B cell (primary cell): ENCODE measurements around the gene FAM120A. TPM values are rescaled to one million over a fixed set of nuclear protein-coding genes. Genes with fewer than 3 reads are reported as not detected.

Experiments
- ATAC-seq: fragments of 200-7000 bp; cut with Tn5 transposase; one replicate; pipeline ENCODE4 v1.10.0; 2021; ENCODE audit warnings: low read depth, mild to moderate bottlenecking, moderate number of reproducible peaks, moderate library complexity
- CTCF ChIA-PET: fragments of 350-600 bp; sonication (Branson Sonifier 250); formaldehyde crosslinking; loops from one replicate; lab custom pipeline; 2021; ENCODE audit warnings: antibody characterized with exemption, inconsistent platforms; lab: Charles Lee
- POLR2A ChIA-PET: fragments of 350-600 bp; sonication (Branson Sonifier 250); formaldehyde crosslinking; loops from one replicate; lab custom pipeline; 2021; ENCODE audit warnings: antibody characterized with exemption; lab: Charles Lee
- DNase-seq: peaks from one replicate; pipeline ENCODE4 v3.0.0; 2013
- H2AFZ ChIP-seq: 2 replicates; pipeline ENCODE4 v1.6.1; 2012; ENCODE audit warnings: mild to moderate bottlenecking, low read depth, low read length; ENCODE audit not compliant: insufficient read depth, poor library complexity, severe bottlenecking
- H3K27ac ChIP-seq, 2 donors: 1 replicate in 1 of 2; 2 replicates in 1 of 2; pipeline ENCODE4 v1.5.1; 2012 to 2013; ENCODE audit warnings: low read length in 2 of 2, mild to moderate bottlenecking in 2 of 2, moderate library complexity in 1 of 2
- H3K27me3 ChIP-seq, 4 experiments: fragments of 200-600 bp in 1 of 4; sonication (generic) in 1 of 4; replicated peaks in 1 of 4; 1 replicate in 2 of 4; 2 replicates in 2 of 4; pipeline versions ENCODE4 v1.6.1 to v1.7.0; 2013 to 2016; ENCODE audit warnings: low read length in 3 of 4, mild to moderate bottlenecking in 2 of 4, mixed read lengths in 1 of 4, moderate library complexity in 1 of 4; ENCODE audit not compliant: insufficient read depth in 4 of 4, control insufficient read depth in 3 of 4; ENCODE audit errors: control extremely low read depth in 1 of 4
- H3K36me3 ChIP-seq, 2 experiments: replicated peaks in 1 of 2; 1 replicate in 1 of 2; 2 replicates in 1 of 2; pipeline versions ENCODE4 v1.6.1 to v1.7.1; 2013; ENCODE audit warnings: low read length in 1 of 2; ENCODE audit not compliant: insufficient read depth in 2 of 2, control insufficient read depth in 1 of 2; ENCODE audit errors: control extremely low read depth in 1 of 2, extremely low read depth in 1 of 2
- H3K4me1 ChIP-seq, 2 donors: fragments of 200-600 bp in 1 of 2; sonication (generic) in 1 of 2; 1 replicate in 1 of 2; 2 replicates in 1 of 2; pipeline versions ENCODE4 v1.5.1 to v1.6.1; 2013 to 2017; ENCODE audit warnings: low read length in 2 of 2; ENCODE audit not compliant: control insufficient read depth in 2 of 2, insufficient read depth in 2 of 2
- H3K4me2 ChIP-seq: replicated peaks from 2 replicates; pipeline ENCODE3; 2012; ENCODE audit warnings: mild to moderate bottlenecking, low read depth, low read length; ENCODE audit not compliant: poor library complexity, severe bottlenecking
- H3K4me3 ChIP-seq, 5 experiments: fragments of 200-600 bp in 1 of 5; sonication (generic) in 1 of 5; 1 replicate in 3 of 5; 2 replicates in 2 of 5; pipeline versions ENCODE4 v1.5.1 to v1.7.0; 2011 to 2016; ENCODE audit warnings: low read length in 4 of 5, mild to moderate bottlenecking in 4 of 5, low read depth in 2 of 5, control low read depth in 1 of 5, moderate library complexity in 1 of 5; ENCODE audit not compliant: insufficient read depth in 1 of 5; ENCODE audit errors: control extremely low read depth in 1 of 5, extremely low read depth in 1 of 5
- H3K79me2 ChIP-seq: fragments of 200-600 bp; sonication (generic); one replicate; pipeline ENCODE4 v1.6.0; 2016; ENCODE audit warnings: low read length; ENCODE audit not compliant: control insufficient read depth, insufficient read depth
- H3K9ac ChIP-seq: fragments of 200-600 bp; sonication (generic); 2 replicates; pipeline ENCODE4 v1.6.1; 2017; ENCODE audit warnings: mild to moderate bottlenecking, low read length, moderate library complexity
- H3K9me3 ChIP-seq, 3 donors: one replicate each; pipeline versions ENCODE4 v1.6.1 to v1.7.1; 2013; ENCODE audit warnings: low read length in 2 of 3; ENCODE audit not compliant: control insufficient read depth in 2 of 3, insufficient read depth in 1 of 3; ENCODE audit errors: control extremely low read depth in 1 of 3
- H4K20me1 ChIP-seq: 2 replicates; pipeline ENCODE4 v1.6.0; 2012; ENCODE audit warnings: mild to moderate bottlenecking, low read length; ENCODE audit not compliant: insufficient read depth, control insufficient read depth, poor library complexity, severe bottlenecking
- H3K27ac Mint-ChIP-seq: one replicate; pipeline ENCODE4 v1.8.0; 2021; ENCODE audit warnings: mixed read lengths
- H3K27me3 Mint-ChIP-seq: one replicate; pipeline ENCODE4 v1.8.0; 2021; ENCODE audit warnings: mixed read lengths
- H3K4me1 Mint-ChIP-seq: one replicate; pipeline ENCODE4 v1.8.0; 2021; ENCODE audit warnings: mixed read lengths
- H3K4me3 Mint-ChIP-seq: one replicate; pipeline ENCODE4 v1.8.0; 2021; ENCODE audit warnings: mixed read lengths
- H3K9me3 Mint-ChIP-seq: one replicate; pipeline ENCODE4 v1.8.0; 2022; ENCODE audit warnings: mixed read lengths; ENCODE audit not compliant: insufficient read depth
- CTCF ChIP-seq: fragments of 200-600 bp; IDR thresholded peaks from one replicate; pipeline ENCODE4 v1.8.0; 2022; ENCODE audit warnings: antibody characterized with exemption, mild to moderate bottlenecking
- EZH2 ChIP-seq: IDR thresholded peaks from 2 replicates; pipeline ENCODE4 v1.6.1; 2012; ENCODE audit warnings: borderline replicate concordance, low read depth, mild to moderate bottlenecking, moderate library complexity, low read length; ENCODE audit not compliant: insufficient read depth, poor library complexity, severe bottlenecking
- WGBS: methylation state at CpG from one replicate; pipeline ENCODE4 v1.1.5; 2013; ENCODE audit warnings: missing lambda C conversion rate; ENCODE audit not compliant: insufficient coverage; 5-methylcytosine and 5-hydroxymethylcytosine counted together
- intact Hi-C: fragments of 100-400 bp; cut with micrococcal nuclease; formaldehyde crosslinking; loops from one replicate; pipeline ENCODE4 v1.10.0; 2022
- polyA plus RNA-seq: library from polyadenylated mRNA; depleted of rRNA; stranded (reverse); fragments of >200 nt; gene quantifications from 2 replicates; pipeline ENCODE4 v1.2.3, GENCODE V29; 2012
- total RNA-seq, 2 donors: library from RNA; stranded (reverse); fragments of 120-200 nt in 1 of 2; gene quantifications; 1 replicate in 1 of 2; 2 replicates in 1 of 2; pipeline versions ENCODE4 v1.2.3 to v1.2.4, GENCODE V29; 2013 to 2022

Gene FAM120A
- total and polyA plus RNA-seq, 2 donors (not counting 1 experiment from before 2014, with no cell fraction given) = 48.4 to 105 TPM

GRCh38 chr9:93466416-93467061 is 15.1 kb downstream of the FAM120A start:
- Histone ChIP-seq H3K4me1 (peaks cover 46 to 52% of the 10 kb centered on the region in 2 donors), H3K9ac (no peak overlapping the region), H3K36me3 (no peaks in the 10 kb centered on the region), H3K4me2 (peak overlapping the region; percentile 1), H3K4me3 (no peak overlapping the region), H3K79me2 (peaks cover 100% of the 10 kb centered on the region), H2AFZ (no peak overlapping the region), H3K27ac (peak overlapping the region in 1 of 2 donors; percentile 85), H3K9me3 (no peaks in the 10 kb centered on the region), H3K27me3 (no peaks in the 10 kb centered on the region), H4K20me1 (peaks cover 13% of the 10 kb centered on the region)
- CTCF ChIA-PET = no interaction called here
- DNase-seq (no peak), ATAC-seq (no peak)
- Mint-ChIP-seq H3K4me3 (peak overlapping the region; percentile 30), H3K27me3 (no peaks in the 10 kb centered on the region), H3K4me1 (peaks cover 77% of the 10 kb centered on the region), H3K27ac (peak overlapping the region; percentile 75), H3K9me3 (no peaks in the 10 kb centered on the region)
- WGBS = 86% methylated on average over 6 of the region's 7 CpGs
- intact Hi-C loops = no loop called here
- no peak for TF ChIP-seq CTCF
- TF ChIP-seq EZH2 = no peak
- POLR2A ChIA-PET = no interaction called here

- Histone ChIP-seq H3K4me2 (peak overlapping the region; percentile 28), H3K4me1 (peaks cover 46 to 52% of the 10 kb centered on the region in 2 donors), H4K20me1 (peaks cover 13% of the 10 kb centered on the region), H3K9ac (no peak overlapping the region), H3K27ac (no peak overlapping the region), H3K79me2 (peaks cover 100% of the 10 kb centered on the region), H3K9me3 (no peaks in the 10 kb centered on the region), H3K4me3 (no peak overlapping the region), H3K36me3 (no peaks in the 10 kb centered on the region), H3K27me3 (no peaks in the 10 kb centered on the region), H2AFZ (no peak overlapping the region)
- no peak for ATAC-seq
- CTCF ChIA-PET = interaction anchor here (0.6 kb wide), 1 partner anchor 15 kb away, joined by 8 read pairs; no protein-coding TSS in a partner anchor
- intact Hi-C loops = no loop called here
- H3K4me3 Mint-ChIP-seq = peak overlapping the region; percentile 9
- H3K27ac Mint-ChIP-seq = peak overlapping the region; percentile 12
- peaks cover 74% of the 10 kb centered on the region for H3K4me1 Mint-ChIP-seq
- no peaks in the 10 kb centered on the region for H3K9me3 Mint-ChIP-seq
- TF ChIP-seq CTCF (no peak), EZH2 (no peak)
- DNase-seq = no peak
- 20% methylated on average over 1 of the region's 3 CpGs for WGBS
- no peaks in the 10 kb centered on the region for H3K27me3 Mint-ChIP-seq
- POLR2A ChIA-PET = no interaction called here
Observed at GRCh38 chr9:93467062-93467416, 15.6 kb downstream of the FAM120A start.
